Small intestine (tissue), 7 donors: ENCODE measurements around the gene TRRAP. TPM values are rescaled to one million over a fixed set of nuclear protein-coding genes. Genes with fewer than 3 reads are reported as not detected.
"Not testable (repeated sequence)": the region's sequence is repeated elsewhere in the genome, so short reads cannot be mapped to it uniquely, and the experiment has no call there.

Experiments
- DNase-seq, 2 donors: peaks; one replicate each; pipeline versions ENCODE4 v3.0.0 to v3.0.0-alpha.2; 2013
- FAIRE-seq: peaks from 2 replicates; lab custom pipeline; 2012; peaks lifted over from hg19 to GRCh38; lab: Jason Lieb, UNC
- H3K27ac ChIP-seq, 3 donors: one replicate each; pipeline ENCODE4 v1.5.1; 2013; ENCODE audit warnings: low read length in 2 of 3, mild to moderate bottlenecking in 2 of 3, control low read depth in 1 of 3, inconsistent platforms in 1 of 3, low read depth in 1 of 3, moderate library complexity in 1 of 3
- H3K27me3 ChIP-seq, 3 donors: one replicate each; pipeline ENCODE4 v1.6.1; 2013; ENCODE audit warnings: low read length in 3 of 3, inconsistent platforms in 1 of 3; ENCODE audit not compliant: control insufficient read depth in 3 of 3, insufficient read depth in 3 of 3
- H3K36me3 ChIP-seq, 3 donors: one replicate each; pipeline ENCODE4 v1.6.1; 2013; ENCODE audit warnings: low read length in 3 of 3, inconsistent platforms in 1 of 3, low read depth in 1 of 3, mild to moderate bottlenecking in 1 of 3, moderate library complexity in 1 of 3; ENCODE audit not compliant: control insufficient read depth in 3 of 3, insufficient read depth in 2 of 3
- H3K4me1 ChIP-seq, 3 donors: one replicate each; pipeline ENCODE4 v1.6.1; 2013; ENCODE audit warnings: low read length in 2 of 3, inconsistent platforms in 1 of 3, low read depth in 1 of 3, mild to moderate bottlenecking in 1 of 3, moderate library complexity in 1 of 3; ENCODE audit not compliant: control insufficient read depth in 3 of 3, insufficient read depth in 2 of 3
- H3K4me3 ChIP-seq, 3 donors: one replicate each; pipeline ENCODE4 v1.5.1; 2013; ENCODE audit warnings: low read length in 3 of 3, control low read depth in 1 of 3, inconsistent platforms in 1 of 3, low read depth in 1 of 3, mild to moderate bottlenecking in 1 of 3, moderate library complexity in 1 of 3
- H3K9me3 ChIP-seq, 2 donors: one replicate each; pipeline ENCODE4 v1.6.1; 2013; ENCODE audit warnings: low read depth in 1 of 2, low read length in 1 of 2; ENCODE audit not compliant: control insufficient read depth in 2 of 2, insufficient read depth in 1 of 2
- WGBS, 3 donors: extraction: QIAGEN DNeasy Blood & Tissue Kit; methylation state at CpG; one replicate each; pipeline ENCODE4 v1.1.7; 2013; 5-methylcytosine and 5-hydroxymethylcytosine counted together
- polyA plus RNA-seq, 4 donors: library from polyadenylated mRNA; stranded (reverse) in 3 of 4; unstranded in 1 of 4; fragments of 200-250 nt in 3 of 4; fragments of 120-200 nt in 1 of 4; gene quantifications; one replicate each; pipeline versions ENCODE4 v1.2.1 to v1.2.3, GENCODE V29; 2013
- donor health status: healthy with polysubstance abuse.
- donor health status: control.
- donor health status: control.
- donor health status: Bipolar disorder and iron deficiency.
- donor health status: healthy.

Gene TRRAP
- polyA plus RNA-seq, 4 donors: 5.4 to 26.0 (median 10.1) TPM

DNA sequence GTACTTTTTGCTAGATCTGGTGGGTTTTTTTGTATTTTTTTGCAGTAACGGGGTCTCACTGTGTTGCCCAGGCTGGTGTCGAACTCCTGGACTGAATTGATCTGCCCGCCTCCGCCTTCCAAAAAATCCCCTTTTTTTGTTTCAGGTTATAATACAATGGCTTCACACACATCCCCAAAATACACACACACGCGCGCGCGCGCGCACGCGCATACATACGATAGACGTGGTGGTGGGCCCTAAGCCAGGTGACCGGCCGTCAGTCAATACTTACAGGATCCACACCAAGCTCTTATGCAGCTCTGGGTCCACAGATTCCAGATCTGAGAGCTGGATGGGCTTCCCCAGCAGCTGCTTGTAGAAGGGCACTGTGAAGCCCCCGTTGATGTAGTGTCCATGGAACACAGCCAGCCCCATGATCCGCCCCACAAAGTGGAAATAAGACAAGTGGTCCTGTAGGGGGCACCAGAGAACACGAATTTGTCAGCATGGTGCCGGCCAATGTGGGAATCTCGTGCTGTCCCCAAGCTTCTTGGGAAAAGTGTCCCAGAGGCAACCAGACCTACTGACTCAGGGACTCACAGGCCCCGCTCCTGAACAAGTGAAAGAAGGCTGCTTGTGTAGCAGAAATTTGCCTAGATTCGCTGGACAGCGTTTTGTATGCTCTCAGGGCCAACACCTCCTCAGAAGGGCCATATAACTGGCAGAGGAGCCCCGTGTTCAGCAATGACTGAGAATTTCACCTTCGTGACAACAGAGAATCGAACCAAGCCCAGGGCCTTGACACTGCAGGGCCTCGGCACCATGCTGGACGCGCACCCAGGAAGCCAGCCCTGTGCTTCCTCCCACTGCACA, 162.0 kb downstream of the TRRAP start:
- no peaks in the 10 kb centered on the region for H3K9me3 ChIP-seq
- H3K27ac ChIP-seq: peak overlapping the region in 1 of 3 donors; percentile 12
- peaks cover 17 to 80% (median 20%) of the 10 kb centered on the region in 3 donors for H3K36me3 ChIP-seq
- FAIRE-seq (no peak), DNase-seq (peak; percentile 88 to 91)
- H3K4me3 ChIP-seq: no peak overlapping the region
- no peaks in the 10 kb centered on the region for H3K27me3 ChIP-seq
- peaks cover 0 to 8% (median 3%) of the 10 kb centered on the region in 3 donors for H3K4me1 ChIP-seq
- 65 to 71% (median 68%) methylated on average over 31 of the region's 31 CpGs for WGBS, 3 donors

GRCh38 chr7:99041526-99041925, 163.2 kb downstream of the TRRAP start:
- DNase-seq: peak; percentile 68 to 76
- H3K27me3 ChIP-seq: no peaks in the 10 kb centered on the region
- H3K9me3 ChIP-seq: no peaks in the 10 kb centered on the region
- FAIRE-seq: no peak
- H3K4me1 ChIP-seq: peaks cover 0 to 8% (median 3%) of the 10 kb centered on the region in 3 donors
- H3K36me3 ChIP-seq: peaks cover 14 to 73% (median 18%) of the 10 kb centered on the region in 3 donors
- peak overlapping the region in 2 of 3 donors; percentile 12 to 36 for H3K27ac ChIP-seq
- 43 to 61% (median 58%) methylated on average over 11 of the region's 11 CpGs for WGBS, 3 donors
- no peak overlapping the region for H3K4me3 ChIP-seq

DNA sequence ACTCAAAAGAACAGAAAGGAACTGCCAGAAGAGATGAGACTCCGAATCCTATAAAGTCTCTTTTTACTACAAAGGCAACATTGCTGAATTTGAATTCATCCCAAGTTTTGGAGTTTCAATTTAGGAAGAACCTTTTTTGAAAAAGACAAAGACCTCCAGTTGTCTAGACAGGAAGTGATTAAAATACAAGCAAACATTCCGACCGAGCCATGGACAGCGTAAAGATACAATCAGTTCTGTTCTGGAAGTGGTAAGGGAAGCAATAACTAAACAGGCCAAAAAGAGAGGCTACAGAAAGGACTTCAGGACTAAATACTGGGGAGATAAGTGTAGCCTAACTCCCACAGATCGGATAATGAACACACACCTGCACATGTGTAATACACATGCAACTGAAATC, 164.6 kb downstream of the TRRAP start:
- H3K4me3 ChIP-seq: no peak overlapping the region
- no peak overlapping the region for H3K27ac ChIP-seq
- H3K27me3 ChIP-seq: no peaks in the 10 kb centered on the region
- FAIRE-seq (no peak), DNase-seq (no peak)
- H3K36me3 ChIP-seq: peaks cover 8 to 71% (median 20%) of the 10 kb centered on the region in 3 donors
- WGBS, 3 donors: 70 to 90% (median 85%) methylated on average over 5 of the region's 5 CpGs
- peaks cover 0 to 8% (median 3%) of the 10 kb centered on the region in 3 donors for H3K4me1 ChIP-seq
- H3K9me3 ChIP-seq: no peaks in the 10 kb centered on the region

- 91 to 94% (median 94%) methylated on average over 3 of the region's 3 CpGs for WGBS, 3 donors
- not testable (repeated sequence) for H3K4me3 ChIP-seq, H3K27me3 ChIP-seq, H3K4me1 ChIP-seq, H3K27ac ChIP-seq, FAIRE-seq, H3K9me3 ChIP-seq, DNase-seq
- H3K36me3 ChIP-seq: peaks cover 8 to 60% (median 22%) of the 10 kb centered on the region in 3 donors
Observed at GRCh38 chr7:99044858-99045257, 166.5 kb downstream of the TRRAP start.

- H3K9me3 ChIP-seq, H3K4me3 ChIP-seq, H3K27ac ChIP-seq, H3K4me1 ChIP-seq, FAIRE-seq, DNase-seq, H3K27me3 ChIP-seq: not testable (repeated sequence)
- 88 to 93% (median 91%) methylated on average over 14 of the region's 14 CpGs for WGBS, 3 donors
- peaks cover 11 to 50% (median 20%) of the 10 kb centered on the region in 3 donors for H3K36me3 ChIP-seq
Observed at GRCh38 chr7:99046262-99046661, 167.9 kb downstream of the TRRAP start.

DNA sequence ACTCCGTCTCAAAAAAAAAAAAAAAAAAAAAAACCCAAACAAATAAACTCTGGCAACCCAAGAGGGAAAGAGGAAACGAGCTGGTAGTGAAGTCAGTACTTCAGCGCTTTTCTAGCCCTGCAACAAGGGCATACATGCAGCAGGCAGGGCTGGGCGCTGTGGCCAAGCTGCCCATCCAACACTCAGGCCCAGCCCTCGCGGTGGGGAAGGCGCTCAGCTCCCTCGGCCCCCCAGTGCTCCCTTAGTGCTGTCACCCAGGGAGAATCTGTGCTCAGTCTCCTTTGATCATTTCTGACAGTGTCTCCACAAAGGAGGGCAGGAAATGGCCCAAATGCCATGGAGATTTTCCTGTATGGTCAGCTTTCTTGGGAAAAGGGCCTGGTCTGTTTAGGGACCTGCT, 168.4 kb downstream of the TRRAP start:
- FAIRE-seq (no peak), DNase-seq (no peak)
- H3K4me3 ChIP-seq: no peak overlapping the region
- WGBS, 3 donors: 91 to 92% (median 91%) methylated on average over 7 to 8 of the region's 8 CpGs
- H3K9me3 ChIP-seq: no peaks in the 10 kb centered on the region
- no peaks in the 10 kb centered on the region for H3K27me3 ChIP-seq
- H3K4me1 ChIP-seq: peaks cover 0 to 4% (median 2%) of the 10 kb centered on the region in 3 donors
- H3K36me3 ChIP-seq: peaks cover 11 to 51% (median 20%) of the 10 kb centered on the region in 3 donors
- H3K27ac ChIP-seq: no peak overlapping the region

DNA sequence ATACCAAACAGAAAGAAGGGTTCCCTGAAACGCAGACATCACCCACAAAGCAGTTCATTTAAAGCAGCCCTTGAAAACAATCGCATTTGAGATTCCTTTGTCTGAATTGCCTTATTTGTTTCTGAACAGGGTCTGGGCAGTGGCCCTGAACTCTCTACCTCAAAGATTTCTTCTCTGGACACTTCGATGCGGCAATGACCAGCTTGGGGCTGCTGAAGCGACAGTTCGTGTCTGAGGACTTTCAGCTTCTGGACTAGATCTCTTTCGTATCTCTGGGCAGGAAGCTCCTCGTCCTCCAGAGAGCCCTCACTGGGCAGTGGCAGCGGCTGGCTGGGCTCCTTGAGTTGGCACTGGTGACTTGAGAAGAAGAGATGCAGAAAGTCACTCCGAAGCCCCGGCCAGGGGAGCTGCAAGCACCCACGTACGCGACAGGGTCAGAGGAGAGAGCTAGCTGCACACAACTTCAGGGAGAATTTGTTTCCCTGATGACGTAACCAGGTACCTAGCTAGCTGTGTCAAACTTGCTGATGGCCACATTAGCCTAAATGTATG, 169.3 kb downstream of the TRRAP start:
- Histone ChIP-seq H3K27me3 (no peaks in the 10 kb centered on the region), H3K27ac (no peak overlapping the region), H3K36me3 (peaks cover 11 to 56% (median 27%) of the 10 kb centered on the region in 3 donors), H3K4me1 (no peaks in the 10 kb centered on the region), H3K4me3 (no peak overlapping the region), H3K9me3 (no peaks in the 10 kb centered on the region)
- 94 to 96% (median 96%) methylated on average over 15 of the region's 15 CpGs for WGBS, 3 donors
- FAIRE-seq (no peak), DNase-seq (no peak)

DNA sequence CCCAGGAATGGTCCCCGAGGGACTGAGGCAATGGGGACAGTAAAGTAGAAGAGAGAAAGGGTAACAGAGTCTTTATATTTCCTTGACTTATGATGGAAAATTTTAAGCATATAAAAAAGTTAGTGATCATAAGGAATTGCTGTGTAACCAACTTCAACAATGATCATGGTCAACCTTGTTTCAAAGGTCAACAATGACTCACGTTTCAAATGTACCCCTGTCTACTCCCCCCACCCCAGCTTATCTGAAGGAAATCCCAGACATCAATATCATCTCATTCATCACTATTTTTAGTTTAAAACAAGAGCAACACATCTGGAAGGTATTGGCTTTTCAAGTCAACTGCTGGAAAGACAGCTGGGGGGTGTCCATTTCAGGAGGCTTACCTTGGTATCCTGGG, 172.6 kb downstream of the TRRAP start:
- DNase-seq (peak; percentile 16 to 30), FAIRE-seq (no peak)
- 25 to 56% (median 53%) methylated on average over 2 of the region's 2 CpGs for WGBS, 3 donors
- Histone ChIP-seq H3K36me3 (peaks cover 11 to 61% (median 26%) of the 10 kb centered on the region in 3 donors), H3K4me3 (no peak overlapping the region), H3K4me1 (no peaks in the 10 kb centered on the region), H3K9me3 (no peaks in the 10 kb centered on the region), H3K27me3 (no peaks in the 10 kb centered on the region), H3K27ac (no peak overlapping the region)
